IPS-20b (cell line): ENCODE data around the gene DAPK2.

Source experiments
- H3K27ac ChIP-seq: one replicate; pipeline ENCODE4 v1.5.1; 2013; ENCODE audit warnings: low read length
- H3K27me3 ChIP-seq: 2 replicates; pipeline ENCODE4 v1.6.1; 2013; ENCODE audit warnings: mild to moderate bottlenecking, low read length, inconsistent platforms; ENCODE audit not compliant: insufficient read depth
- H3K36me3 ChIP-seq: 2 replicates; pipeline ENCODE4 v1.6.1; 2013; ENCODE audit warnings: low read depth, mild to moderate bottlenecking, inconsistent platforms, low read length, moderate library complexity; ENCODE audit not compliant: insufficient read depth
- H3K4me1 ChIP-seq: 2 replicates; pipeline ENCODE4 v1.6.1; 2013; ENCODE audit warnings: mild to moderate bottlenecking, control low read depth, inconsistent platforms, low read length, moderate library complexity; ENCODE audit not compliant: insufficient read depth
- H3K4me3 ChIP-seq: 2 replicates; pipeline ENCODE4 v1.5.1; 2013; ENCODE audit warnings: mild to moderate bottlenecking, low read length, inconsistent platforms
- H3K9ac ChIP-seq: 2 replicates; pipeline ENCODE4 v1.6.1; 2013; ENCODE audit warnings: low read depth, mild to moderate bottlenecking, inconsistent platforms, low read length, moderate library complexity
- H3K9me3 ChIP-seq: 2 replicates; pipeline ENCODE4 v1.6.1; 2013; ENCODE audit warnings: mild to moderate bottlenecking, low read depth, low read length, inconsistent platforms; ENCODE audit not compliant: insufficient read depth

DAPK2 gene

DNA sequence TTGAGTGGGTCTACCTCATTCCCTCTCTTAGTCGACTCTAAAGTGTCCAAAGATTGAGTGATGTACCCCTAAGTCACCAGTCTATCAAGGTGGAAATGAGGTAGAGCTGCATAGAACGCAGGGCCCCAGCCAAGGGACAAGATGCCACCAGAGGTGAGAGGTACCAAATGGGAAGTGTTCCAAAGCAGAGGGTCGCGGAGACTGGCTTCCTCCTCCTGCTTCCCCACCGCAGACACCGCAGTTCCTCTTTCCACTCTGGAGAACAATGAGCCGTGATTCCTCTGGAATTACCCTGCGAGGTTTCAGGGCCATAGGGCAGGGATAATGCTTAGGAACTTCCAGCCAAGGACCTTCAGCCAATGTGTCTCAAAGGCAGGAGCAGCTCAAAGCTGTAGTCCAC is 55.8 kb downstream of the DAPK2 start:
- Histone ChIP-seq H3K27me3 (no peaks in the 10 kb centered on the region), H3K36me3 (no peaks in the 10 kb centered on the region), H3K27ac (no peak overlapping the region), H3K9me3 (no peaks in the 10 kb centered on the region), H3K4me1 (no peaks in the 10 kb centered on the region), H3K4me3 (no peak overlapping the region), H3K9ac (no peak overlapping the region)

DNA sequence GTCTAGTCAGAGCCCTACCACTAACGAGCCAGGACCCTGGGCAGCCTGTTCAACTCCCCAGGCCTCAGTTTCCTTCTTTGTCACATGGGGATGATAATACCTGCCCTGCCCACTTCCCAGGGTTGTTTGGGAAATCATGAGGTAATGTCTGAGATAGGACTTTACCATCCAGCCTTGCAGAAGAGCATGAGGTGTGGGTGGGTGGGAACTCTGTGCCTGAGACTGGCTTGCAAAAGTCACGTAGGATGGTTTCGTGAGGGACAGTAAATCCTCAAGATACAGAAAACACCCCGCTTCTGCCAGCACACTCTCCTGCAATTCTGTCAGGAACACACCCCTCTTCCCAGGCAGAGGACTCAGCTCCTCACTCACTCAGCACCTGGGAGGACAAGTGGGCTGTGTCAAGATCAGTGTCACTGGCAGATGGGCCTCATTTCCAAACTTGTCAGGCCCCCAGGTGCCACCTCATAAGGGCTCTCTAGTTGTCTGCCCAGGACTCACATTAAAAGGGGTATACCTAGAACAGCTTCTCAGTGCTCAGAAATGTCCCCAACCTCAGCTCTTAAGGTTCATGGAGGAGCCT is 58.4 kb downstream of the DAPK2 start:
- Histone ChIP-seq H3K27ac (no peak overlapping the region), H3K4me1 (no peaks in the 10 kb centered on the region), H3K36me3 (no peaks in the 10 kb centered on the region), H3K4me3 (no peak overlapping the region), H3K9me3 (no peaks in the 10 kb centered on the region), H3K9ac (no peak overlapping the region), H3K27me3 (no peaks in the 10 kb centered on the region)

DNA sequence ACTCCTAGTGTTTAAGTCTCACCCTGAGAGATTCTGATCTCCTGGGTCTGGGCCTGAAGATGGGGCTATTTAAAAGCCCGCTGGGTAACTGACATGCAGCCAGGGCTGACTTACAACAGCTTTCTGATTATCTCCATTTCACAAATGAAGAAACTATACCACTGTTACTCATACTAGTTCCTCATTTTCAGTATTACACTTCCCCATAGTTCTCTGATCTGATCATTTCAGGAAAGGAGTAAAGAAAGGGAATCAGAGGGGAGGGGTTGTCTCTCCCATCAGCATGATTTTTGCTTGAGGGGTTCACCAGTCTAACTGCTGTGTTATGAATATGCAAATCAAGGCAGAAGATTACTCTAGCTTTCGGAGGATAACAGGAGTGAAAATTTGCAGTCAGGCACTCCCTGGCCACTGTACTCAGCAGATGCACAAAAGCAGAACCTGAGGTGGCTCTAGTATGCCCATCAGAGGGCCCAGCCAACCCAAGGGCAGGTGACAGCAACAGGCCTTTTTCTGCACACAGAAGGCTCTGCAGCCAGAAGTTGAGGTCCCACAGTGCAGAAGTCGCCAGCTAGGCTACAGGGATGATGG is 59.4 kb downstream of the DAPK2 start:
- no peaks in the 10 kb centered on the region for H3K9me3 ChIP-seq
- H3K27ac ChIP-seq, result no peak overlapping the region
- no peak overlapping the region; the same call in 1 of the 2 replicates for H3K9ac ChIP-seq
- H3K27me3 ChIP-seq, result no peaks in the 10 kb centered on the region
- no peak overlapping the region for H3K4me3 ChIP-seq
- H3K36me3 ChIP-seq, result no peaks in the 10 kb centered on the region
- H3K4me1 ChIP-seq, result no peaks in the 10 kb centered on the region

DNA sequence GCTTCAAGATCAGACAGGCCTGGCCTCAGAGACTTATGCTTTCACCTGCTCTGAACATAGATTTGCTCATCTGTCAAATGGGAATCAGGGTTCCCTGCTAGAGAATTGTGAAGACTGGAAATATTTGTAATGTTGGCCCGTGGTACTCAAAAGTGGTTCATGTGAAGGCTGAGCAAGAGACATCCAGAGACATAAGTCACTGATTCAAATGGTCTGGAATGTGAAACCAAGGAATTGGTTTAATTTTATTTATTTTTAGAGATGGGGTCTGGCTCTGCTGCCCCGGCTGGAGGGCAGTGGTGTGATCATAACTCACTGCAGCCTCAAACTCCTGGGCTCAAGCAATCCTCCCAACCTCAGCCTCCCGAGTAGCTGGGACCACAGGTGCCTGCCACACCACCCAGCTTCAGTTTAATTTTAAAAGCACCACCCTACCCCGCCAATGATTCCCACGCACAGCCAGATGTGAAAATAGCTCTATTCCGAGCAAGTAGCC is 60.1 kb downstream of the DAPK2 start:
- H3K27ac ChIP-seq, result no peak overlapping the region
- no peaks in the 10 kb centered on the region for H3K36me3 ChIP-seq
- no peaks in the 10 kb centered on the region for H3K4me1 ChIP-seq
- H3K9me3 ChIP-seq, result no peaks in the 10 kb centered on the region
- H3K27me3 ChIP-seq, result no peaks in the 10 kb centered on the region
- H3K9ac ChIP-seq, result no peak overlapping the region
- H3K4me3 ChIP-seq, result no peak overlapping the region

DNA sequence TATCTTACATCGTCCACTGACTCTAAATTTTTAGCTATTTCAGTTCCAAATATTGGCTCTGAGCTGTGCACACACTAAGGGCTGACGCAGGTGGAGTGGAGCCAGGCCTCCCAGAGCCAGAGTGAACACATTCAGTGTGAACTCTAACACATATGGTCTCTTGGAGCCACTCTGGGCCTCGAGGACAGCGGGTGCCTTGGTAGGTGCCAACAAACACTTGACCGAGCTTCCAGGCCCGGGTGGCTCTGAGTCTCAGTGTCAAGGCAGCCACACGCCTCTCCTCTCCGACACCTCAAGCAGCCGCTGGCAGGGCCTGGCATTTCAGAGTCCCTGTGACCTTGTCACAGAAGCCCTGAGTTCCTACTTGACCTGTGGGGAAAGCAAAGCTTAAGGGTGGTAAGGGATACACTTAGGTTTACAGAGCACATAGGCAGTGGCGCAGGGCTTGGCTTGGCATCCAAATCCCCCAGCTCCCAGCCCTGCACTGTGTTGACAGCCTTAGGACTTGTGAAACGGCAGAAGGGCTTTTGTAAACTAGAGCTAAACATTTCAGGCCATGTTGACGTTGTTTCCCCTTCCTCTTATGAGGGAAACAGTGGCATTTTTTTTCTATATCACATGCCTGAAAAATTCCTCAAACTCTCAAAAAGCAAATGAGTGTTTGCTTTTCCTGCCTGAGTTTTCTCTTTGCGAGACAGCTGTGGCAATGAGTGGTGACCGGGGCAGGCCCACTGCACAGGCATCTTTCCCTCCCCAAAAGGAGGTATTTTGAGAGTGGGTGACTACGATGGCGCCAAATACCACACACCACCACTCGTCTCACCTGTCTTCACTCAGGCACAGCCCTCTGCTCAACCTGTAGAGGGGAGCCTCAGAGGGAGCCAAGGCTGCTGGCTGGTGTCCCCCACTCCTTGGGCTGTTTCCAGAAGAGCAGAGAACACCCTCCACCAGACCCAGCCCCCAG is 60.8 kb downstream of the DAPK2 start:
- H3K4me3 ChIP-seq, result no peak overlapping the region
- no peaks in the 10 kb centered on the region for H3K27me3 ChIP-seq
- H3K9me3 ChIP-seq, result no peaks in the 10 kb centered on the region
- no peak overlapping the region for H3K9ac ChIP-seq
- H3K36me3 ChIP-seq, result no peaks in the 10 kb centered on the region
- H3K27ac ChIP-seq, result no peak overlapping the region
- H3K4me1 ChIP-seq, result no peaks in the 10 kb centered on the region

DNA sequence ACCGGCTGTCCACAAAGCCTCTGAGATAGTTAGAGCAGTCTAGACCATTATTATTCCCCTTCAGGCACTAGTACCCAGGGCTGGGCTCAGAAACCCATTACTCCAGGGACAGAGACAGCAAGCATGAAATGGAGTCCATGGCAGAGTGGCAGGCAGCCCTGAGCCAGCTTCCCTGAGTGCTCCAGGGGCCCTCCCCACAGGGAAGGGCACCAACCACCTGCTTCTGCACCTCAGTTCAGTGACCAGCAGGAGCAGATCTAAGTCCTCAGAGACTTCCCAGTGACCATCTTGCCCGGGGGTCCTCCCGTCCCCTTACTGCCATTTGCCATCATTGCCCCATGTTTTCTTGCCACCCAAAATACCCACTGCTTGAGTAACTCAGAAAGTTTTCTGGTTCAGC is 62.0 kb downstream of the DAPK2 start:
- Histone ChIP-seq H3K36me3 (no peaks in the 10 kb centered on the region), H3K4me3 (no peak overlapping the region), H3K4me1 (no peaks in the 10 kb centered on the region), H3K27ac (no peak overlapping the region), H3K27me3 (no peaks in the 10 kb centered on the region), H3K9ac (no peak overlapping the region), H3K9me3 (no peaks in the 10 kb centered on the region)

DNA sequence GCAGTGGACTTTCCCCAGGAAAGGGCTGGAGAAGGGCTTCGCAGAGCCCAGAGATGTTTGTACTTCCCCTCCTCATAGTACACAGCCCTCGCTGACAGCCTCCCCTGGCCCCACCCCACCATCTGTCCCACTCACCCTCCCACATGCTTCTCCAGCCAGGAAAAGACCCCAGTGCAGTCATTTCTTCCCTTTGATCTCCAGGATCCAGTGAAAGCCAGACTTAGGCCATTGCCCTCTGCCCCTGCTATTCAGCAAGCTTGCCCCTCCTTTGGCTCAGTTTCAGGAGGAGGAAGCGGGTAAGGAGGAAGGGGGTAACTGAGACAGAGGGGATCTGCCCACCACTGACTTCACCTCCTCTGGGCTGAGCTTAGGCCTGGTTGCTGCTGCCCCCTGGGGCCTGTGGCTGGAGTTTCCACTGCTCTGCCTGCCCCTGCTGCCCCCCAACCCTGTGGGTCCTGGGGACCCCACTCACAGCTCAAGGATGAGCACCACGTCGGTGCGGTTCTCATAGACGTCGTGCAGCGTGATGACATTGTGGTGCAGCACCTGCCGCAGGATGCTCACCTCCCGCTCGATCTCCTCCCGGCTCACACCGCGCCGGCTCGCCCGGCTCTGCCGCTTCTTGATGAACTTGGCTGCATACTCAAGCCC is 63.1 kb downstream of the DAPK2 start:
- H3K9me3 ChIP-seq, result no peaks in the 10 kb centered on the region
- no peaks in the 10 kb centered on the region for H3K4me1 ChIP-seq
- H3K36me3 ChIP-seq, result no peaks in the 10 kb centered on the region
- no peaks in the 10 kb centered on the region for H3K27me3 ChIP-seq
- H3K4me3 ChIP-seq, result no peak overlapping the region
- no peak overlapping the region for H3K9ac ChIP-seq
- H3K27ac ChIP-seq, result no peak overlapping the region

DNA sequence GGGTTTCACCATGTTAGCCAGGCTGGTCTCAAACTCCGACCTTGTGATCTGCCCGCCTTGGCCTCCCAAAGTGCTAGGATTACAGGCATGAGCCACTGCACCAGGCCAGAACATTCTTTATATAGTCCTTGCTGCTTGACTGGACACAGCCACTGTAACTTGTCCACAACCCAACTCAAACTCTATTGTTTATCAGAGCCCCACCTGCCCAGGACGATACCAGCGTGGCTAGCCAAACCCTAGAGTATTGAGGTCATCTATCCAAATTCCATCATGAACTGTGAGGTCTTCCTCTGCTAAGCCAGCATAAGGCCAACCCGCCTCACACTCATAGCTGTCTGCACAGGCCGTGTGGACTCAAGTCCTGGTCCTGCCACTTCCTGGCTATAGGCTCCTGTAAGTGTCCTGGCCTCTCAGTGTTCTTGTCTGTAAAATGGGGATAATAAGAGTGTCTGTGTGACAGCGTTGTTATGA is 63.9 kb downstream of the DAPK2 start:
- no peaks in the 10 kb centered on the region for H3K36me3 ChIP-seq
- no peaks in the 10 kb centered on the region for H3K27me3 ChIP-seq
- H3K9ac ChIP-seq, result no peak overlapping the region
- H3K9me3 ChIP-seq, result no peaks in the 10 kb centered on the region
- H3K4me1 ChIP-seq, result no peaks in the 10 kb centered on the region
- H3K27ac ChIP-seq, result no peak overlapping the region
- no peak overlapping the region for H3K4me3 ChIP-seq

DNA sequence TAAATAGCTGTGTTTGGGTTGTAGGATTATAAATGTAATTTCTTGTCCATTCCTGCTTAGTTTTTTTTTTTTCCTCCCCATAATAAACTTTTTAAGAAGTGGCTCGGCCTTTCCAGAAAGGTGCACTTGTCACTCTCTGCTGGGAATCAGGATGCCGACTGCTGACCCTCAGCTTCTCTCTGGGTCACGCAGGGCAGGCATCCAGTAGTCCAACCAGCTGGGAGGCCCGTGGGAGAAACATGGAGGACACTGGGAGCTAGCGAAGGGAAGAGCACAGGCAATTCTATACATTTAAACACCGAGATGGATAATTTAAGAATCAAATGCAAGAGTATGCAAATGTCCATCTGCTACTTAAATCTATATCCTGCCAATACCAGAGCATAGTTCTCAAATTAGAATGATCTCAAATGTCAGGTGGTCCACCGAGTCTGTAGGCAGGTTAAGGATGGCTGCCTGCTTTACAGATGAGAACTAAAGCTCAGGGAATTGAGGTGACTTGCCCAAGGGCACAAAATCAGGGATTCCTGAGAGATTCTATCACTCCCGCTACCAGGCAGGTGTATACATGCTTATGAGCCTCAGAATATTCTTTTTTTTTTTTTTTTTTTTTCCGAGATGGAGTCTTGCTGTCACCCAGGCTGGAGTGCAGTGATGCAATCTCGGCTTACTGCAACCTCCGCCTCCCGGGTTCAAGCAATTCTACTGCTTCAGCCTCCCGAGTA is 64.5 kb downstream of the DAPK2 start:
- Histone ChIP-seq H3K27me3 (no peaks in the 10 kb centered on the region), H3K9ac (no peak overlapping the region), H3K4me1 (no peaks in the 10 kb centered on the region), H3K27ac (no peak overlapping the region), H3K9me3 (no peaks in the 10 kb centered on the region), H3K36me3 (no peaks in the 10 kb centered on the region), H3K4me3 (no peak overlapping the region)

DNA sequence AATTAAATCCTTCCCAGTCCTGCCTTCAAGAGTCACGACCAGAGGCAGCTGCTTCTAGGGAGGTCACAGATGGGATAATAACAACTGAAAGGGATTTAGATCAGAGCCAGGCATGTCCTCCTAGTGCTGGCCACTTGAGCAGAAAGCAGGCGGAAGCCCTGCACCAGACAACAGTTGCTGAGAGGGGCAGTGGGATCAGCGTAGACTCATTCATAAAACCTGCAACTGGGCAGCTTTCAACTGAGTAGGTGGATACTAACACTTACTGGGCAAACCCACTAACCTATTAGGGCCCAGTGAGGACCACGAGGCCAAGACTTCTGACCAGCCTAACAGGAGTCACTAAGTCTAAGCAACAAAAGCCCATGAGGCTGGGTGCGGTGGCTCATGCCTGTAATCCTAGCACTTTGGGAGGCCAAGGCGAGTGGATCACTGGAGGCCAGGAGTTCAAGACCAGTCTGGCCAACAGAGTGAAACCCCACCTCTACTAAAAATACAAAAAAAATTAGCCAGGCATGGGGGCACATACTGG is 67.0 kb downstream of the DAPK2 start:
- Histone ChIP-seq H3K9me3 (no peaks in the 10 kb centered on the region), H3K36me3 (no peaks in the 10 kb centered on the region), H3K4me1 (peaks cover 6% of the 10 kb centered on the region; the same call in 1 of the 2 replicates), H3K9ac (no peak overlapping the region), H3K4me3 (no peak overlapping the region), H3K27me3 (no peaks in the 10 kb centered on the region), H3K27ac (no peak overlapping the region)
